ENCODE data around the gene CXCR2. TPM values are rescaled to one million over a fixed set of nuclear protein-coding genes. Genes with fewer than 3 reads are reported as not detected.

The CXCR2 gene
- total RNA-seq, 1 donor, result not detected

DNA sequence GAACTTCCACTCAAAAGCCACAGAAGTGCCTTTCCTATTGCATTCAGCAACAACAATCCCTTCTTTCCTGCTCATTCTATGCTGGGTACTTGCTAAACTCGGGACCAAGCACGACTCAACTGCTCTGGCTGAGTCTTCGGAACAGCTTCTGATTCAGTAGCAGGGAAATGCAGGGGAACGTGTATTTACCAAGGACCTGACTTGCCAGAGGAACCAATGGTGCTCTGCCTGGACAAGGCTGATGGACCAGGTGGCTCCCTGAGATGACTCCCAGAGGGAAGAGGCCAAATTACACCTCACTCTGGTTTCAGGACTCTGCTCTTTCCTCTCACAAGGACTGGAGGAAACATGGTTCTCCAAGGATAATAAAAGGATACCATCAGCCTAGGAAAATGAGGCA, 12.2 kb downstream of the CXCR2 start:
- peaks cover 52% of the 10 kb centered on the region for H3K27me3 ChIP-seq (ENCODE audit: insufficient read depth, low read length)
- H3K9me3 ChIP-seq (ENCODE audit: low read depth, low read length), result no peaks in the 10 kb centered on the region
- TF ChIP-seq, protein P1, sequence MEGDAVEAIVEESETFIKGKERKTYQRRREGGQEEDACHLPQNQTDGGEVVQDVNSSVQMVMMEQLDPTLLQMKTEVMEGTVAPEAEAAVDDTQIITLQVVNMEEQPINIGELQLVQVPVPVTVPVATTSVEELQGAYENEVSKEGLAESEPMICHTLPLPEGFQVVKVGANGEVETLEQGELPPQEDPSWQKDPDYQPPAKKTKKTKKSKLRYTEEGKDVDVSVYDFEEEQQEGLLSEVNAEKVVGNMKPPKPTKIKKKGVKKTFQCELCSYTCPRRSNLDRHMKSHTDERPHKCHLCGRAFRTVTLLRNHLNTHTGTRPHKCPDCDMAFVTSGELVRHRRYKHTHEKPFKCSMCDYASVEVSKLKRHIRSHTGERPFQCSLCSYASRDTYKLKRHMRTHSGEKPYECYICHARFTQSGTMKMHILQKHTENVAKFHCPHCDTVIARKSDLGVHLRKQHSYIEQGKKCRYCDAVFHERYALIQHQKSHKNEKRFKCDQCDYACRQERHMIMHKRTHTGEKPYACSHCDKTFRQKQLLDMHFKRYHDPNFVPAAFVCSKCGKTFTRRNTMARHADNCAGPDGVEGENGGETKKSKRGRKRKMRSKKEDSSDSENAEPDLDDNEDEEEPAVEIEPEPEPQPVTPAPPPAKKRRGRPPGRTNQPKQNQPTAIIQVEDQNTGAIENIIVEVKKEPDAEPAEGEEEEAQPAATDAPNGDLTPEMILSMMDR (IDR thresholded peaks at IDR 0.05; ENCODE audit: extremely low read depth, low read depth, low read length), result no peak
- DNase-seq (ENCODE audit: insufficient read length, low spot score, missing footprints), result no peak
- H2AFZ ChIP-seq (ENCODE audit: low read length), result no peak overlapping the region
- no peaks in the 10 kb centered on the region for H4K20me1 ChIP-seq (ENCODE audit: insufficient read depth, low read length)
- no peaks in the 10 kb centered on the region for H3K79me2 ChIP-seq (ENCODE audit: insufficient read depth, low read length)
- no peak overlapping the region for H3K27ac ChIP-seq (ENCODE audit: low read depth, low read length)
- no peaks in the 10 kb centered on the region for H3K4me1 ChIP-seq (ENCODE audit: insufficient read depth, low read length)
- no peak overlapping the region for H3K4me3 ChIP-seq (ENCODE audit: insufficient read depth, low read length)
- H3K4me2 ChIP-seq (ENCODE audit: insufficient read depth, low read length), result no peak overlapping the region
- H3K36me3 ChIP-seq (ENCODE audit: insufficient read depth, low read length), result no peaks in the 10 kb centered on the region

DNA sequence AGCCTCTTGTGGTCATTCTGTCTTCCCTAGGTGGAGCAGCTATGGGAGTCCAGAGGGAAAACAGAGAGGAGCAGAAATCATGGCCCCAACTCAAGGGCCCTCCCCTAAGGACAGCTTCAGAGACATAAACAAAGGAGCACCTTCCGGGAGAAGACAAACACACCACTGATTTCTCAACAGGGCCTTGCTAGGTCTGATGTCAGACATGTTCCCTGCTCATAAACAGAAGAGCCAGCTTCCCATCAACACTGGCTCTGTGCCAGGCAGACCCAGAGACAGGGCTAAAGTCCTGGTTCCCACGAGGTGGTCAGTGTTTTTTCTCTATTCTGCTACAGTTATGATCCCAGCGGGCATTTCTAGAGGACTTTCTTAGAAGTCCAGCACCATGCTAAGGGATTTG, 19.3 kb downstream of the CXCR2 start:
- no peaks in the 10 kb centered on the region for H3K9me3 ChIP-seq (ENCODE audit: low read depth, low read length)
- no peak overlapping the region for H3K4me3 ChIP-seq (ENCODE audit: insufficient read depth, low read length)
- no peak overlapping the region for H3K27ac ChIP-seq (ENCODE audit: low read depth, low read length)
- H2AFZ ChIP-seq (ENCODE audit: low read length), result no peak overlapping the region
- H4K20me1 ChIP-seq (ENCODE audit: insufficient read depth, low read length), result no peaks in the 10 kb centered on the region
- TF ChIP-seq, protein P1 (IDR thresholded peaks at IDR 0.05; ENCODE audit: extremely low read depth, low read depth, low read length), result no peak
- peaks cover 37% of the 10 kb centered on the region for H3K27me3 ChIP-seq (ENCODE audit: insufficient read depth, low read length)
- no peaks in the 10 kb centered on the region for H3K4me1 ChIP-seq (ENCODE audit: insufficient read depth, low read length)
- DNase-seq (ENCODE audit: insufficient read length, low spot score, missing footprints), result no peak
- no peaks in the 10 kb centered on the region for H3K36me3 ChIP-seq (ENCODE audit: insufficient read depth, low read length)
- no peaks in the 10 kb centered on the region for H3K79me2 ChIP-seq (ENCODE audit: insufficient read depth, low read length)
- H3K4me2 ChIP-seq (ENCODE audit: insufficient read depth, low read length), result no peak overlapping the region

DNA sequence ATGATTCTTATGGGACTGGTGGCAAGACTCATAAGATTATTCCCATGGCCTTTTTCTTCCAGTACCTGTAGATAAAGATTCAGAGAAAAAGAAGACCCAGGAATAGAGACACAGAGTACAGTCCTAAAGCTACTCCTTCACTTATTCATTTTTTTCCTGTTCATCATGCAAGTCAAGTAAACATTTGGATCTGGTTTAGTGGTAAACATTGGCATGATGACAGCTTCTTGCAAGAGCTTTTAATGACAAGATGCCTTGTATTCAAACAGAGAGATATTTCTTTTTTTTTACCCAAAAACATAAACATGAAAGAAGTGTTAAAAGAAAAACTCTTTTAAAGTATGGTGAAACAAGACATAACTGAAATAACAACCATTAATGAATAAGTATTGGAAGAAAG, 20.2 kb downstream of the CXCR2 start:
- Histone ChIP-seq H3K4me3 (ENCODE audit: insufficient read depth, low read length) (no peak overlapping the region), H3K4me2 (ENCODE audit: insufficient read depth, low read length) (no peak overlapping the region), H3K4me1 (ENCODE audit: insufficient read depth, low read length) (no peaks in the 10 kb centered on the region), H3K27me3 (ENCODE audit: insufficient read depth, low read length) (peaks cover 38% of the 10 kb centered on the region), H3K27ac (ENCODE audit: low read depth, low read length) (no peak overlapping the region), H4K20me1 (ENCODE audit: insufficient read depth, low read length) (no peaks in the 10 kb centered on the region), H3K79me2 (ENCODE audit: insufficient read depth, low read length) (no peaks in the 10 kb centered on the region), H3K36me3 (ENCODE audit: insufficient read depth, low read length) (no peaks in the 10 kb centered on the region), H2AFZ (ENCODE audit: low read length) (no peak overlapping the region), H3K9me3 (ENCODE audit: low read depth, low read length) (no peaks in the 10 kb centered on the region)
- TF ChIP-seq, protein P1 (IDR thresholded peaks at IDR 0.05; ENCODE audit: extremely low read depth, low read depth, low read length), result no peak
- no peak for DNase-seq (ENCODE audit: insufficient read length, low spot score, missing footprints)

DNA sequence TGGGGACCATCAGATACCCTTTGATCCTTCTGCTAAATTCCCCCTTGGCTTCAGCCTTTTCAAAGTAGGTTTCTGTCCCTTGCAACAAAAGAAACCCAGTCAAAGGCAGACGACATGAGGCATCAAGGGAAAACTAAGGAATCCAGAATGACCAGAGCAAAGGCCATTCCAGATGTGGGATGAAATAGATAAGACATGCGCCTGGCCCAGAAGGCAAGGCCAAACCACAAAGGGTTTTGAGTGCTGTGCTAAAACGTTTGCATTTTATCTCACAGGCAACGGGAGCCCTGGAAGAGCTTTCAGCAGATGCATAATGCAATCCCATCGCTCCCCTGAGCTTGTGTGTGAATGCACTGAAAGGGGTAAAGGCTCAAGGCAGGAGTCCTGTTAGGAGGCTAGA, 23.3 kb downstream of the CXCR2 start:
- H3K79me2 ChIP-seq (ENCODE audit: insufficient read depth, low read length), result no peaks in the 10 kb centered on the region
- peaks cover 45% of the 10 kb centered on the region for H3K27me3 ChIP-seq (ENCODE audit: insufficient read depth, low read length)
- no peak overlapping the region for H2AFZ ChIP-seq (ENCODE audit: low read length)
- no peak for DNase-seq (ENCODE audit: insufficient read length, low spot score, missing footprints)
- H3K4me1 ChIP-seq (ENCODE audit: insufficient read depth, low read length), result no peaks in the 10 kb centered on the region
- no peak overlapping the region for H3K4me3 ChIP-seq (ENCODE audit: insufficient read depth, low read length)
- H4K20me1 ChIP-seq (ENCODE audit: insufficient read depth, low read length), result no peaks in the 10 kb centered on the region
- H3K27ac ChIP-seq (ENCODE audit: low read depth, low read length), result no peak overlapping the region
- no peaks in the 10 kb centered on the region for H3K9me3 ChIP-seq (ENCODE audit: low read depth, low read length)
- H3K36me3 ChIP-seq (ENCODE audit: insufficient read depth, low read length), result no peaks in the 10 kb centered on the region
- no peak overlapping the region for H3K4me2 ChIP-seq (ENCODE audit: insufficient read depth, low read length)
- TF ChIP-seq, protein P1 (IDR thresholded peaks at IDR 0.05; ENCODE audit: extremely low read depth, low read depth, low read length), result no peak

Measured in osteoblast (primary cell).